Fibroblast of gingiva (primary cell): Measurements from ENCODE around the gene ERCC6L.
A peak's percentile ranks its signal among the peaks of the same experiment; 100 is the strongest.

Experiments used
- DNase-seq: peaks from one replicate; pipeline ENCODE4 v3.0.0-alpha.2; 2011; ENCODE audit warnings: low read depth

The ERCC6L gene

GRCh38 chrX:72238721-72239475 is at the start of gene ERCC6L:
ERCC6L (minus strand) TSS chrX:72239027; CDS start chrX:72238911, 116 bp downstream.
- DNase-seq, result peak; percentile 83

- no peak for DNase-seq
These were observed 43.5 kb upstream of the ERCC6L start for GRCh38 chrX:72282302-72282701.

- no peak for DNase-seq
These were observed 41.6 kb upstream of the ERCC6L start for GRCh38 chrX:72280321-72280845.

GRCh38 chrX:72276478-72276953 is 37.7 kb upstream of the ERCC6L start:
- no peak for DNase-seq

GRCh38 chrX:72274526-72274925 is 35.7 kb upstream of the ERCC6L start:
- no peak for DNase-seq

- DNase-seq, result no peak
These were observed 34.9 kb upstream of the ERCC6L start for GRCh38 chrX:72273718-72274117.

- DNase-seq, result no peak
These were observed 34.0 kb upstream of the ERCC6L start for GRCh38 chrX:72272868-72273267.

GRCh38 chrX:72271812-72272211 is 33.0 kb upstream of the ERCC6L start:
- DNase-seq, result no peak

GRCh38 chrX:72271091-72271788 is 32.4 kb upstream of the ERCC6L start:
- no peak for DNase-seq

GRCh38 chrX:72270316-72270866 is 31.6 kb upstream of the ERCC6L start:
- DNase-seq, result no peak

GRCh38 chrX:72269671-72270251 is 30.9 kb upstream of the ERCC6L start:
- peak; percentile 44 for DNase-seq

GRCh38 chrX:72268597-72269365 is 30.0 kb upstream of the ERCC6L start:
- DNase-seq, result peak; percentile 54

- DNase-seq, result no peak
These were observed 26.4 kb upstream of the ERCC6L start for GRCh38 chrX:72265263-72265662.

- no peak for DNase-seq
These were observed 23.2 kb upstream of the ERCC6L start for GRCh38 chrX:72262077-72262476.

- no peak for DNase-seq
These were observed 21.6 kb upstream of the ERCC6L start for GRCh38 chrX:72260448-72260847.

GRCh38 chrX:72258174-72258573 is 19.3 kb upstream of the ERCC6L start:
- DNase-seq, result peak; percentile 74

GRCh38 chrX:72255864-72256263 is 17.0 kb upstream of the ERCC6L start:
- no peak for DNase-seq

- no peak for DNase-seq
These were observed 16.6 kb upstream of the ERCC6L start for GRCh38 chrX:72255445-72255844.

- no peak for DNase-seq
These were observed 16.0 kb upstream of the ERCC6L start for GRCh38 chrX:72254816-72255215.

- DNase-seq, result no peak
These were observed 14.9 kb upstream of the ERCC6L start for GRCh38 chrX:72253686-72254085.

GRCh38 chrX:72247206-72247942 is 8.5 kb upstream of the ERCC6L start:
- no peak for DNase-seq
